ENCODE results near the gene HPCAL1. TPM values are rescaled to one million over a fixed set of nuclear protein-coding genes. Genes with fewer than 3 reads are reported as not detected.

Gene HPCAL1
- total and polyA plus RNA-seq, 10 of the 15 experiments (the other 5 are each of a cell fraction or from before 2014, with no cell fraction given), result 0.40 to 12.8 (median 7.9) TPM

DNA sequence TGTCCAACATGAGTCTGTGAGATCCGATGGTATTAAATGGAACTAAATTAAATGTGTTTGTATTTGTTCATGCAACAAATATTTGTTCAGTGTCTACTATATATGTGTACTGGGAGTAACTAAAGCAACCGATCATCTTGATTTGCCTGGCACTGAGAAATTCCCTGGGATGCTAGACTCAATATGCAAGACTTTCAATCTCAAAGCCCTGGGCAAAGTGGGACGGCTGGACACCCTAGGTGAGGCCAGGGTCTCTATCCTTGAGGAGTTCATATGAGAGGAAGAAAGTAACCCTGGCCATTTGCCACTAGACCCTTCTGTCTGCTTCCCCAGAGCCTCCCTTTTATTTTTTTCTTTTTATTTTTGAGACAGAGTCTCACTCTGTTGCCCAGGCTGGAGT is 44.0 kb upstream of the HPCAL1 start:
- peaks cover 3% of the 10 kb centered on the region in 2 experiments; a peak in 3 of 4 replicates for H3K27me3 ChIP-seq (replicated peaks in 1 of 2; ENCODE audit: control insufficient read depth in 2 of 2, insufficient read depth in 2 of 2, low read length in 1 of 2)
- H3K9me3 ChIP-seq (replicated peaks; ENCODE audit: control insufficient read depth, insufficient read depth, low read length), result no peaks in the 10 kb centered on the region
- no peak overlapping the region for H3K4me3 ChIP-seq
- 40% methylated on average over 3 of the region's 3 CpGs for WGBS (ENCODE audit: insufficient coverage, insufficient replicate concordance, low lambda C conversion rate, missing lambda C conversion rate)
- DNase-seq (ENCODE audit: low read depth, low spot score), result no peak
- intact Hi-C loops (cut with micrococcal nuclease; ENCODE audit: unreplicated experiment), result no loop called here
- H3K36me3 ChIP-seq (ENCODE audit: control insufficient read depth in 2 of 2, insufficient read depth in 2 of 2, low read length in 1 of 2), result no peaks in the 10 kb centered on the region
- H3K9ac ChIP-seq (ENCODE audit: control insufficient read depth, insufficient read depth, low read length), result no peak overlapping the region
- no peak overlapping the region for H3K27ac ChIP-seq (ENCODE audit: control insufficient read depth, insufficient read depth)
- in situ Hi-C loops (cut with MboI), result no loop called here
- ChIA-PET CTCF (interaction anchor here (0.6 kb wide), 1 partner anchor 160 kb away, joined by 3 read pairs; no protein-coding TSS in a partner anchor), SMC1A (ENCODE audit: uncharacterized antibody, unreplicated experiment) (no interaction called here), RAD21 (ENCODE audit: unreplicated experiment) (no interaction called here), POLR2A (no interaction called here)
- no TSS peak for BruUV-seq (replicated peaks)
- no peaks in the 10 kb centered on the region for H3K4me1 ChIP-seq (ENCODE audit: control insufficient read depth, insufficient read depth, low read length)
- FAIRE-seq, result no peak
- no peaks in the 10 kb centered on the region for H4K20me1 ChIP-seq (ENCODE audit: control insufficient read depth, insufficient read depth)
- TF ChIP-seq ZNF217 (IDR thresholded peaks at IDR 0.05) (no peak), MYC (IDR thresholded peaks at IDR 0.05; ENCODE audit: insufficient read depth, insufficient read length, insufficient replicate concordance, low read length, severe bottlenecking) (no peak), HDGF (IDR thresholded peaks at IDR 0.05) (no peak), CBFB (IDR thresholded peaks at IDR 0.05; ENCODE audit: low read depth) (no peak), STAT3 (IDR thresholded peaks at IDR 0.05; ENCODE audit: low read depth, low read length) (no peak), TCF3 (IDR thresholded peaks at IDR 0.05; ENCODE audit: borderline replicate concordance, insufficient read depth, low read depth, low read length) (no peak), SP1 (IDR thresholded peaks at IDR 0.05; ENCODE audit: low read depth, low read length) (no peak), SMARCA5 (IDR thresholded peaks at IDR 0.05) (no peak), EZH2 (IDR thresholded peaks at IDR 0.05; ENCODE audit: borderline replicate concordance, control insufficient read depth, low read depth, low read length) (no peak), SREBF1 (IDR thresholded peaks at IDR 0.05; ENCODE audit: low read length) (no peak), MEF2A (IDR thresholded peaks at IDR 0.05; ENCODE audit: insufficient read depth, low read depth, low read length) (no peak), TCF12 (IDR thresholded peaks at IDR 0.05; ENCODE audit: low read depth, low read length) (no peak), NFYB (IDR thresholded peaks at IDR 0.05; ENCODE audit: insufficient read depth, low read depth, low read length) (no peak), ZNF207 (IDR thresholded peaks at IDR 0.05; ENCODE audit: borderline replicate concordance) (no peak), PAX5 (IDR thresholded peaks at IDR 0.05; ENCODE audit: borderline replicate concordance, low read depth, low read length) (no peak), ZNF24 (IDR thresholded peaks at IDR 0.05) (no peak), NRF1 (conservative IDR thresholded peaks at IDR 0.05; ENCODE audit: low read depth, low read length) (no peak)
- TF ChIP-seq, protein P1, sequence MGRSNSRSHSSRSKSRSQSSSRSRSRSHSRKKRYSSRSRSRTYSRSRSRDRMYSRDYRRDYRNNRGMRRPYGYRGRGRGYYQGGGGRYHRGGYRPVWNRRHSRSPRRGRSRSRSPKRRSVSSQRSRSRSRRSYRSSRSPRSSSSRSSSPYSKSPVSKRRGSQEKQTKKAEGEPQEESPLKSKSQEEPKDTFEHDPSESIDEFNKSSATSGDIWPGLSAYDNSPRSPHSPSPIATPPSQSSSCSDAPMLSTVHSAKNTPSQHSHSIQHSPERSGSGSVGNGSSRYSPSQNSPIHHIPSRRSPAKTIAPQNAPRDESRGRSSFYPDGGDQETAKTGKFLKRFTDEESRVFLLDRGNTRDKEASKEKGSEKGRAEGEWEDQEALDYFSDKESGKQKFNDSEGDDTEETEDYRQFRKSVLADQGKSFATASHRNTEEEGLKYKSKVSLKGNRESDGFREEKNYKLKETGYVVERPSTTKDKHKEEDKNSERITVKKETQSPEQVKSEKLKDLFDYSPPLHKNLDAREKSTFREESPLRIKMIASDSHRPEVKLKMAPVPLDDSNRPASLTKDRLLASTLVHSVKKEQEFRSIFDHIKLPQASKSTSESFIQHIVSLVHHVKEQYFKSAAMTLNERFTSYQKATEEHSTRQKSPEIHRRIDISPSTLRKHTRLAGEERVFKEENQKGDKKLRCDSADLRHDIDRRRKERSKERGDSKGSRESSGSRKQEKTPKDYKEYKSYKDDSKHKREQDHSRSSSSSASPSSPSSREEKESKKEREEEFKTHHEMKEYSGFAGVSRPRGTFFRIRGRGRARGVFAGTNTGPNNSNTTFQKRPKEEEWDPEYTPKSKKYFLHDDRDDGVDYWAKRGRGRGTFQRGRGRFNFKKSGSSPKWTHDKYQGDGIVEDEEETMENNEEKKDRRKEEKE (IDR thresholded peaks at IDR 0.05), result no peak
- TF ChIP-seq, protein P2, sequence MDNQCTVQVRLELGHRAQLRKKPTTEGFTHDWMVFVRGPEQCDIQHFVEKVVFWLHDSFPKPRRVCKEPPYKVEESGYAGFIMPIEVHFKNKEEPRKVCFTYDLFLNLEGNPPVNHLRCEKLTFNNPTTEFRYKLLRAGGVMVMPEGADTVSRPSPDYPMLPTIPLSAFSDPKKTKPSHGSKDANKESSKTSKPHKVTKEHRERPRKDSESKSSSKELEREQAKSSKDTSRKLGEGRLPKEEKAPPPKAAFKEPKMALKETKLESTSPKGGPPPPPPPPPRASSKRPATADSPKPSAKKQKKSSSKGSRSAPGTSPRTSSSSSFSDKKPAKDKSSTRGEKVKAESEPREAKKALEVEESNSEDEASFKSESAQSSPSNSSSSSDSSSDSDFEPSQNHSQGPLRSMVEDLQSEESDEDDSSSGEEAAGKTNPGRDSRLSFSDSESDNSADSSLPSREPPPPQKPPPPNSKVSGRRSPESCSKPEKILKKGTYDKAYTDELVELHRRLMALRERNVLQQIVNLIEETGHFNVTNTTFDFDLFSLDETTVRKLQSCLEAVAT (IDR thresholded peaks at IDR 0.05), result no peak
- TF ChIP-seq, protein P3, sequence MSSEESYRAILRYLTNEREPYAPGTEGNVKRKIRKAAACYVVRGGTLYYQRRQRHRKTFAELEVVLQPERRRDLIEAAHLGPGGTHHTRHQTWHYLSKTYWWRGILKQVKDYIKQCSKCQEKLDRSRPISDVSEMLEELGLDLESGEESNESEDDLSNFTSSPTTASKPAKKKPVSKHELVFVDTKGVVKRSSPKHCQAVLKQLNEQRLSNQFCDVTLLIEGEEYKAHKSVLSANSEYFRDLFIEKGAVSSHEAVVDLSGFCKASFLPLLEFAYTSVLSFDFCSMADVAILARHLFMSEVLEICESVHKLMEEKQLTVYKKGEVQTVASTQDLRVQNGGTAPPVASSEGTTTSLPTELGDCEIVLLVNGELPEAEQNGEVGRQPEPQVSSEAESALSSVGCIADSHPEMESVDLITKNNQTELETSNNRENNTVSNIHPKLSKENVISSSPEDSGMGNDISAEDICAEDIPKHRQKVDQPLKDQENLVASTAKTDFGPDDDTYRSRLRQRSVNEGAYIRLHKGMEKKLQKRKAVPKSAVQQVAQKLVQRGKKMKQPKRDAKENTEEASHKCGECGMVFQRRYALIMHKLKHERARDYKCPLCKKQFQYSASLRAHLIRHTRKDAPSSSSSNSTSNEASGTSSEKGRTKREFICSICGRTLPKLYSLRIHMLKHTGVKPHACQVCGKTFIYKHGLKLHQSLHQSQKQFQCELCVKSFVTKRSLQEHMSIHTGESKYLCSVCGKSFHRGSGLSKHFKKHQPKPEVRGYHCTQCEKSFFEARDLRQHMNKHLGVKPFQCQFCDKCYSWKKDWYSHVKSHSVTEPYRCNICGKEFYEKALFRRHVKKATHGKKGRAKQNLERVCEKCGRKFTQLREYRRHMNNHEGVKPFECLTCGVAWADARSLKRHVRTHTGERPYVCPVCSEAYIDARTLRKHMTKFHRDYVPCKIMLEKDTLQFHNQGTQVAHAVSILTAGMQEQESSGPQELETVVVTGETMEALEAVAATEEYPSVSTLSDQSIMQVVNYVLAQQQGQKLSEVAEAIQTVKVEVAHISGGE (CRISPR knock-in tag; IDR thresholded peaks at IDR 0.05), result no peak
- no peak overlapping the region for H2AFZ ChIP-seq (ENCODE audit: control insufficient read depth, low read depth, low read length)
- no peak for ATAC-seq
- H3K4me2 ChIP-seq (ENCODE audit: control insufficient read depth, insufficient read depth), result no peak overlapping the region
- H3K79me2 ChIP-seq (ENCODE audit: control insufficient read depth, insufficient read depth, low read length), result no peaks in the 10 kb centered on the region
